ENCODE measurements around the gene DPP4.
A peak's percentile ranks its signal among the peaks of the same experiment; 100 is the strongest.
"Not testable (repeated sequence)": the region's sequence is repeated elsewhere in the genome, so short reads cannot be mapped to it uniquely, and the experiment has no call there.

Gene DPP4

DNA sequence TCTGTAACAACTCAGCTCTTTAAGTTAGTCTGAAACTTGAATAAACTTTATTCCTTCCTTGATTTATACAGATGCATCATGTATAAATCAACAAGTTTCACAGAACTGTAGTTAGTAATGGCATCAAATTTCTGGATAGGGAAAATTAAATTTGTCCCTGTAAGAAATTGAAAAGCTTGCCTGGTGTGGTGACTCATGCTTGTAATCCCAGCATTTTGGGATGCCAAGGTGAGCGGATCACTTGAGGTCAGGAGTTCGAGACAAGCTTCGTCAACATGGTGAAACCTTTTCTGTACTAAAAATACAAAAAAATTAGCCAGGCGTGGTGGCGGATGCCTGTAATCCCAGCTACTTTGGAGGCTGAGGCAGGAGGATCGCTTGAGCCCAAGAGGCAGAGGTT lies 96.1 kb downstream of the DPP4 start:
- H2AK5ac ChIP-seq (ENCODE audit: low read length); H4K91ac ChIP-seq (ENCODE audit: low read depth, low read length); H3K27me3 ChIP-seq (ENCODE audit: insufficient read depth, low read length); H4K12ac ChIP-seq (ENCODE audit: low read depth, low read length); H2BK5ac ChIP-seq (ENCODE audit: low read depth, low read length, poor library complexity); H3K14ac ChIP-seq (ENCODE audit: low read length); H2AFZ ChIP-seq (ENCODE audit: insufficient read depth, low read length, poor library complexity); H3K79me2 ChIP-seq (ENCODE audit: control insufficient read depth, insufficient read depth, low read length, poor library complexity); H3K4ac ChIP-seq (ENCODE audit: low read depth, low read length); H4K8ac ChIP-seq (ENCODE audit: low read depth, low read length); H3K23ac ChIP-seq (ENCODE audit: low read length); H3K4me3 ChIP-seq (ENCODE audit: low read depth, low read length); H3K4me2 ChIP-seq (ENCODE audit: low read length); H3K9me3 ChIP-seq (ENCODE audit: insufficient read depth, low read depth, low read length); H2BK12ac ChIP-seq (ENCODE audit: low read length); H3K36me3 ChIP-seq (ENCODE audit: control insufficient read depth in 1 of 2, insufficient read depth in 2 of 2, low read length in 2 of 2); DNase-seq; H2BK120ac ChIP-seq (ENCODE audit: insufficient read depth, low read length, poor library complexity); H3K79me1 ChIP-seq (ENCODE audit: low read length); H3K27ac ChIP-seq (ENCODE audit: low read depth, low read length); H3K9ac ChIP-seq (ENCODE audit: low read length); H3K18ac ChIP-seq (ENCODE audit: low read length); H3K4me1 ChIP-seq (ENCODE audit: control insufficient read depth in 1 of 2, insufficient read depth in 2 of 2, low read length in 2 of 2): not testable (repeated sequence)
- no CpG with 5 or more reads among the region's 6 CpGs for WGBS (ENCODE audit: extremely low coverage, insufficient coverage, insufficient read length)

DNA sequence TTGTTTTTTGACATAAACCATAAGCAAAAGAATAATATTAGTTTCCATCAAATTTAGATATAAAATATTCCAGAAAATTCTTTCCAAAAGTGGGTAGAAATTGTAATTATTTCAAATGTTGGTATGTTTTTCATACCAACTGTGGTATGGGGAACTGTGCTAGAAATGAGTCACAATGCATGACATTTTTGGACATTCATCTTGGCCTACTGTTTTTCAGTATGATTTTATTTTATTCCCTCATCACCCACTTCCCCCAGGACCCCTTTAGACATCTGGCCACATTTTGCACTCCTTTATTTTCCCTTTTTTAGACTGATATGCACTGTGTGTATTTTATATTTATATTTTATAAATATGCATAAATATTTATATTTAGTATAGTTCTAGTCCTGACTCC lies 97.1 kb downstream of the DPP4 start:
- Histone ChIP-seq H4K12ac (ENCODE audit: low read depth, low read length) (no peak overlapping the region), H3K4me1 (ENCODE audit: control insufficient read depth in 1 of 2, insufficient read depth in 2 of 2, low read length in 2 of 2) (no peaks in the 10 kb centered on the region), H4K91ac (ENCODE audit: low read depth, low read length) (no peak overlapping the region), H2AFZ (ENCODE audit: insufficient read depth, low read length, poor library complexity) (no peak overlapping the region), H2BK5ac (ENCODE audit: low read depth, low read length, poor library complexity) (no peak overlapping the region), H3K27me3 (ENCODE audit: insufficient read depth, low read length) (no peaks in the 10 kb centered on the region), H3K18ac (ENCODE audit: low read length) (no peak overlapping the region), H2BK12ac (ENCODE audit: low read length) (no peak overlapping the region), H3K4me3 (ENCODE audit: low read depth, low read length) (no peak overlapping the region), H3K27ac (ENCODE audit: low read depth, low read length) (no peak overlapping the region), H3K4ac (ENCODE audit: low read depth, low read length) (no peak overlapping the region), H4K8ac (ENCODE audit: low read depth, low read length) (no peak overlapping the region), H3K9me3 (ENCODE audit: insufficient read depth, low read depth, low read length) (no peaks in the 10 kb centered on the region), H3K9ac (ENCODE audit: low read length) (no peak overlapping the region), H3K23ac (ENCODE audit: low read length) (no peak overlapping the region), H3K79me2 (ENCODE audit: control insufficient read depth, insufficient read depth, low read length, poor library complexity) (no peaks in the 10 kb centered on the region), H3K36me3 (ENCODE audit: control insufficient read depth in 1 of 2, insufficient read depth in 2 of 2, low read length in 2 of 2) (no peaks in the 10 kb centered on the region), H3K14ac (ENCODE audit: low read length) (no peak overlapping the region), H2AK5ac (ENCODE audit: low read length) (no peak overlapping the region), H3K79me1 (ENCODE audit: low read length) (no peaks in the 10 kb centered on the region), H2BK120ac (ENCODE audit: insufficient read depth, low read length, poor library complexity) (no peak overlapping the region), H3K4me2 (ENCODE audit: low read length) (no peak overlapping the region)
- DNase-seq: no peak

- Histone ChIP-seq H4K12ac (ENCODE audit: low read depth, low read length) (no peak overlapping the region), H3K18ac (ENCODE audit: low read length) (no peak overlapping the region), H3K79me1 (ENCODE audit: low read length) (no peaks in the 10 kb centered on the region), H3K9ac (ENCODE audit: low read length) (no peak overlapping the region), H3K14ac (ENCODE audit: low read length) (no peak overlapping the region), H3K4me2 (ENCODE audit: low read length) (no peak overlapping the region), H3K79me2 (ENCODE audit: control insufficient read depth, insufficient read depth, low read length, poor library complexity) (no peaks in the 10 kb centered on the region), H3K36me3 (ENCODE audit: control insufficient read depth in 1 of 2, insufficient read depth in 2 of 2, low read length in 2 of 2) (no peaks in the 10 kb centered on the region), H3K4ac (ENCODE audit: low read depth, low read length) (no peak overlapping the region), H3K27me3 (ENCODE audit: insufficient read depth, low read length) (no peaks in the 10 kb centered on the region), H2BK12ac (ENCODE audit: low read length) (no peak overlapping the region), H2BK5ac (ENCODE audit: low read depth, low read length, poor library complexity) (no peak overlapping the region), H2AK5ac (ENCODE audit: low read length) (no peak overlapping the region), H3K4me3 (ENCODE audit: low read depth, low read length) (no peak overlapping the region), H3K27ac (ENCODE audit: low read depth, low read length) (no peak overlapping the region), H4K91ac (ENCODE audit: low read depth, low read length) (no peak overlapping the region), H3K23ac (ENCODE audit: low read length) (no peak overlapping the region), H2AFZ (ENCODE audit: insufficient read depth, low read length, poor library complexity) (no peak overlapping the region), H3K9me3 (ENCODE audit: insufficient read depth, low read depth, low read length) (no peaks in the 10 kb centered on the region), H3K4me1 (ENCODE audit: control insufficient read depth in 1 of 2, insufficient read depth in 2 of 2, low read length in 2 of 2) (no peaks in the 10 kb centered on the region), H2BK120ac (ENCODE audit: insufficient read depth, low read length, poor library complexity) (no peak overlapping the region), H4K8ac (ENCODE audit: low read depth, low read length) (no peak overlapping the region)
- DNase-seq: no peak
- no CpG with 5 or more reads among the region's 1 CpG for WGBS (ENCODE audit: extremely low coverage, insufficient coverage, insufficient read length)
Observed at GRCh38 chr2:161976295-161976694, 97.7 kb downstream of the DPP4 start.

GRCh38 chr2:161975813-161976160 lies 98.2 kb downstream of the DPP4 start:
- H2BK5ac ChIP-seq (ENCODE audit: low read depth, low read length, poor library complexity): no peak overlapping the region
- H3K27me3 ChIP-seq (ENCODE audit: insufficient read depth, low read length): no peaks in the 10 kb centered on the region
- no peak overlapping the region for H2AK5ac ChIP-seq (ENCODE audit: low read length)
- H2BK120ac ChIP-seq (ENCODE audit: insufficient read depth, low read length, poor library complexity): no peak overlapping the region
- H3K4me2 ChIP-seq (ENCODE audit: low read length): no peak overlapping the region
- no CpG with 5 or more reads among the region's 2 CpGs for WGBS (ENCODE audit: extremely low coverage, insufficient coverage, insufficient read length)
- no peaks in the 10 kb centered on the region for H3K36me3 ChIP-seq (ENCODE audit: control insufficient read depth in 1 of 2, insufficient read depth in 2 of 2, low read length in 2 of 2)
- no peak overlapping the region for H3K9ac ChIP-seq (ENCODE audit: low read length)
- no peaks in the 10 kb centered on the region for H3K79me2 ChIP-seq (ENCODE audit: control insufficient read depth, insufficient read depth, low read length, poor library complexity)
- no peak overlapping the region for H3K23ac ChIP-seq (ENCODE audit: low read length)
- H2BK12ac ChIP-seq (ENCODE audit: low read length): no peak overlapping the region
- H4K8ac ChIP-seq (ENCODE audit: low read depth, low read length): no peak overlapping the region
- no peak overlapping the region for H3K14ac ChIP-seq (ENCODE audit: low read length)
- no peak overlapping the region for H3K27ac ChIP-seq (ENCODE audit: low read depth, low read length)
- no peak overlapping the region for H3K4ac ChIP-seq (ENCODE audit: low read depth, low read length)
- H4K91ac ChIP-seq (ENCODE audit: low read depth, low read length): peak overlapping the region; percentile 5
- no peak for DNase-seq
- no peak overlapping the region for H3K4me3 ChIP-seq (ENCODE audit: low read depth, low read length)
- H4K12ac ChIP-seq (ENCODE audit: low read depth, low read length): no peak overlapping the region
- H2AFZ ChIP-seq (ENCODE audit: insufficient read depth, low read length, poor library complexity): no peak overlapping the region
- no peaks in the 10 kb centered on the region for H3K4me1 ChIP-seq (ENCODE audit: control insufficient read depth in 1 of 2, insufficient read depth in 2 of 2, low read length in 2 of 2)
- H3K9me3 ChIP-seq (ENCODE audit: insufficient read depth, low read depth, low read length): no peaks in the 10 kb centered on the region
- H3K18ac ChIP-seq (ENCODE audit: low read length): no peak overlapping the region
- H3K79me1 ChIP-seq (ENCODE audit: low read length): no peaks in the 10 kb centered on the region
